SW480 (cell line): ENCODE data around the gene GNAO1.
"Not testable (repeated sequence)": the region's sequence is repeated elsewhere in the genome, so short reads cannot be mapped to it uniquely, and the experiment has no call there.

ENCODE experiments used
- DNase-seq: peaks from one replicate; pipeline ENCODE4 v3.0.0-alpha.2; 2016; ENCODE audit warnings: low spot score

Gene GNAO1

DNA sequence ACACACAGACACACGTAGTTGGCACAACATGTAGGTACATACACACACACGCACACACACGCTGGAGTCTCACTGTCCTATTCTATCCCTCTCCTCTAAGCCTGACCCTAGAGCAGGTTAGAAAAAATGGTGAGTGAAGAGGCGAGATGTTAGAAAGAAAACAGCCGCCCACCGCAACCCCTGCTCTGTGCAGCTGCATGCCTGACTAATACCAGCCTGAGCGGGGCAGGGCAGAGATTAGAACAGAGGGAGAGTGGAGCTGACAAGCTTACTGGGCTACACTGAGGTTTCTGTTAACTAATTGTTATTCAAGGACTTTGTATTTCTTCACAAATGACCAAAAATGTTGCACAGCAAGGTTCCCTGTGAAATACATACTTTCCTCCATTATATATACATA lies 174.3 kb downstream of the GNAO1 start:
- no peak for DNase-seq

GRCh38 chr16:56366945-56367344 lies 175.7 kb downstream of the GNAO1 start:
- no peak for DNase-seq

DNA sequence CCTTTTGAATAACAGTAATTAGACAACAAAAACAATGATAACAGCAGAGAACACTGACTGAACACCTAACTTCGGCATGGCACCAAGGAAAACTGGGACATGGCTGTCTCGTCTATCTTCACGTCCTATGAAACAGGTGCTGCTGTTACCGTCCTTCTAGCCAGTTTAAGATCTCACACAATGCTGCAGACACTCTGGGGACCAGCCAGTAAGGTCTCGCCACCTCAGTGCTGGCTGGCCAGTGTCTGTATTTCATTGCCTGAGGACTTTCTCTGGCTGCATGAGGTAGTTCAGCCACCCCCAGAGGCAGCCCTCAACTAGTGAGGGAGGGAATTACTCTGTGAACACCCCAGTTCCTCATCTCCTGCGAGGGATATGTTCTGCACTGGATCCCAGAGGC lies 176.5 kb downstream of the GNAO1 start:
- DNase-seq = no peak

- no peak for DNase-seq
These were observed 177.3 kb downstream of the GNAO1 start for GRCh38 chr16:56368545-56368944.

DNA sequence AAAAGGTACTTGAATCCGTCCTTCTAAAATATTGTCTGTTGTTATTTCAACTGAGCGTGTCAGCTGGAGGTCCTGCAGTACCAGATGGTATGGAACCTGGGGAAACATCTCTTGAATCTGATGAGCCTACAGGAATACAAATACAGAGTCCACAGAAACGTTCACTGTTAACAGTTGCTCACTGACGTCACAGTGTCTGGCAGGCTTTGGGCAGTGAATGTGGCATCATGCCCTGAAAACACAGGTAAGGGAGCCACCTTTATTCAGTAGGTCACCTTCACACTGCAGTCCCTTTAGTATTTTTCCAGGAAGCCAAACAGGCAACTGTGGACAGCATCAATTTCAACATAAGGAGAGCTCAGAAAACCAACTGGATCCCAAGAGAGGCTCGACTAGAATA lies 177.9 kb downstream of the GNAO1 start:
- no peak for DNase-seq

- no peak for DNase-seq
These were observed 179.0 kb downstream of the GNAO1 start for GRCh38 chr16:56370185-56370874.

GRCh38 chr16:56370875-56371659 lies 179.8 kb downstream of the GNAO1 start:
- no peak for DNase-seq

DNA sequence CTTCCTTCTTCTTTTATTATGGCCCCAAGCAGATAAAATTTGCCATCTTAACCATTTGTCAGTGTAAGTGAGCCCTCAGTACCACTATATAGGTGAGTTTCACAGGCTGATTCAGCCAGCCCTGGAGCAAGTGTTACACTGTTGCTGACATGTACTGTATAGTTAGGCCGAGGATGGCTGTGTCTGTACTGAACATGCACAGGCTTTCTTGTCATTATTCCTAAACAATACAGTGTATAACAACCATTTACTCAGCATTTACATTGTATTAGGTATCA lies 180.3 kb downstream of the GNAO1 start:
- DNase-seq = no peak

GRCh38 chr16:56372013-56372634 lies 180.8 kb downstream of the GNAO1 start:
- DNase-seq = no peak

DNA sequence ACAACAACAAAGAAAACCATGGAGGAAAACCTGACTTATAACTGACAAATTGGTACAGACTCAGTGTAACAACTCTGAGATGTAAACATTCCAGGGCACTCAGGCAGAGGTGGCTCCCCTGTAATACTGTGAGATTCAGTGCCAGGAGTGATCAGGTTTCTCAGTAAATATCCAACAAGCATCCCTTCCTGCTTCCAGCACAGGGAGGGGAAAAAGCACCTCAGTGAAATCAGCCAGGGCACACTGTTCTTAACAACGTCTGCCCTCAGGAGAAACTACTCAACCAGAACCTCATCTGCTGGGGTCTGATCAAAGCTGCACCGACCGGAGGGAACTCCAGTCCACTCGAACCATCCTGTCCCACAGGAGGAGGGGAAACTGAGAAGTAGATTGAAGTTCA lies 181.7 kb downstream of the GNAO1 start:
- no peak for DNase-seq

DNA sequence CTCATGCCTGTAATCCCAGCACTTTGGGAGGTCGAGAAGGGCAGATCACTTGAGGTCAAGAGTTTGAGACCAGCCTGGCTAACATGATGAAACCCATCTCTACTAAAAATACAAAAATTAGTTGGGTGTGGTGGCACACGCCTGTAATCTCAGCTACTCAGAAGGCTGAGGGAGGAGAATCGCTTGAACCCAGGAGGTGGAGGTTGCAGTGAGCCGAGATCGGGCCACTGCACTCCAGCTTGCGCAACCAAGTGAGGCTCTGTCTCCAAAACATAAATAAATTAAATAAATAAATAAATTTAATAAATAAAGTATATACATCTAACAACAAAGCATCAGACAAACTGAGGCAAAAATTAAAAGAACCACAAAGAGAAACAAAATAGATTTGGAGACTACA lies 184.5 kb downstream of the GNAO1 start:
- not testable (repeated sequence) for DNase-seq

GRCh38 chr16:56379044-56379443 lies 187.8 kb downstream of the GNAO1 start:
- not testable (repeated sequence) for DNase-seq

- DNase-seq = not testable (repeated sequence)
These were observed 189.6 kb downstream of the GNAO1 start for GRCh38 chr16:56380778-56381485.

DNA sequence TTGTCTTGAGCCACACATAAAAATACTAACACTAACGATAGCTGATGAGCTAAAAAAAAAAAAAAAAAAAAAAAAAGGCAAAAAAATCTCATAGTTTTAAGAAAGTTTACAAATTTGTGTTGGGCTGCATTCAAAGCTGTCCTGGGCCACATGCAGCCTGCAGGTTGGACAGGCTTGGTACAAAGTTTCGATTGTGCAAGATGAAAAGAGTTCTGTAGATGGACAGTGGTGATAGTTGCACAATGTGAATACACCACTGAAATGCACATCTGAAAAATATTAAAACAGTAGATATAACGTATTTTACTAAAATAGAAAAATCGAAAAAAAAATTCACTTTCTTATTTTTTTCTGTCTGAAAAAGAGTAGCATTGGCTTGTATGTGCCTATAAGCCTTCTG lies 191.2 kb downstream of the GNAO1 start:
- no peak for DNase-seq

GRCh38 chr16:56382901-56383355 lies 191.6 kb downstream of the GNAO1 start:
- no peak for DNase-seq

DNA sequence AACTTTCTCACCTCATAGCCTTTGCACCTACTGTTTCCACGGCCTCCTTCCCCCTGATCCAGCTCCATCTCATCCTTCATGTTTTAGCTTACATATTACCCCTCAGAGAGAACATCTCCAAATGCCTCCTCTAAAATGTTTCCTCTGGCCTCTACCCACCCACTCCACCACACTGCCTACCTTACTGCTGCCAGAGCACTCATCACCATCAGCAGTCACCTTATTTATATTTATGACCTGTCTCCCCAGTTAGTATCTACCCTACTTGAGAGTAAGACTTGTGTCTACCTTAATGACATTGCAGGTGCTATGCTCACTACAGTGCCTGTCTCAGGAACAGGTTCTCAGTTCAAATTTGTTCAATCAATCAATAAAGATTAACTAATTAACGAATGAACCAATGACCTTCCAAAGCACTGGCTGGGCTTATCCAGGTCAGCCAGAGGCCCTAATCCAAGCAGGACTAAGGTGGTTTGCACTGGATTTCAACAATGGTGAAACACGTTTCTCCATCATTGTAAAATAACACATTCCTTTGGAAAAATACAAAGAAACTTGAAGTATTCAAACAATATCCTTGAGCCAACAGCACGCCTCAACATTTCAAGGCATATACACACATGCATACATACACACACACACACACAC lies 192.9 kb downstream of the GNAO1 start:
- DNase-seq = no peak

DNA sequence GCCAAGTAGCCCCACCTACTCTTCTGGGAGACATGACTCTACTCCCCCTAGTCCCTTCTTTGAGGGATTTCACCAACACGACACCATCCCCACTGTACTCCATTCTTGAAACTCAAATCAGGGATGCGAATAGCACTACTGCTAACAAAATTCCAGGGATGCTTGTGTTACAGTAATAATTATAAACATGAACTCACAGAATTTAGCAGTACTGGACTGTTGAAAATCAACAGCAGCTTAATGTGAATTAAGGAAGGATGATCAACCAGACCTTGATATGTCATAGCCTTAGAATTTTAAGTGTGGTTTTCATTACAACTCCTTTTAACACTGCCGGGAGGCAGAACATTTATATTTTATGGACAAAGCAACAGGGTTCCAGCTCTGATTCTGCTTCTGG lies 196.1 kb downstream of the GNAO1 start:
- DNase-seq = no peak

DNA sequence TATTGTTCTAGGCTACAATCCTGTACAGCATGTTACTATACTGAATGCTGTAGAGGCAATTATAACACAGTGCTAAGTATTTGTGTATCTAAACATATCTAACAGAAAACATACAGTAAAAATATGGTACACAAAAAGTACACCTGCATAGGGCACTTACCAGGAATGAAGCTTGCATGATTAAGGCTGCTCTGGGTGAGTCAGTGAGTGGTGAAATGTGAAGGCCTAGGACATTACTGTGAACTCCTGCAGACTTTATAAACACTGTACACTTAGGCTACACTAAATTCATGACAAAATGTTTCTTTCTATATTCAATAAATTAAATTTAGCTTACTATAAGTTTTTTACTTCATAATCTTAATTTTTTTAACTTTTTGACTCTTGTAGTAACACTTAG lies 196.9 kb downstream of the GNAO1 start:
- no peak for DNase-seq

DNA sequence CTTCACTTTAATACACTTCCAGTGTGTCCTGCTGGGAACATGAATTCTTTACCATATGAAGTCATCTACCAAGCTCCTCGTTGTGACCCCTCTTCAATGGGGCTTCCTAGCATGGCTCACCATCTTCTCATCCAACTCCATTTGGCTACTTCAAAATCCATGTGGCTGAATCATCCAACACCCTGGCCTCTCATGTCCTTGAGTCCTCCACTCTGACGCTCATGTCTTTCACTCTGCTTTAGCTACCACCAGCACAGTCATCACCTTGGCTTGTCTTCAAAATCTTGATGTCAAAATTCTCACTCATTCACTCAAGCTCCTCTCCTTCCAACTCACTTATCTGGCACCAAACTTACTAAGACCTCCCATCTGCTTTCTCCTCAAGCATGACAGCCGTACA lies 198.3 kb downstream of the GNAO1 start:
- DNase-seq = no peak

GRCh38 chr16:56396724-56397123 lies 205.4 kb downstream of the GNAO1 start:
- DNase-seq = not testable (repeated sequence)

DNA sequence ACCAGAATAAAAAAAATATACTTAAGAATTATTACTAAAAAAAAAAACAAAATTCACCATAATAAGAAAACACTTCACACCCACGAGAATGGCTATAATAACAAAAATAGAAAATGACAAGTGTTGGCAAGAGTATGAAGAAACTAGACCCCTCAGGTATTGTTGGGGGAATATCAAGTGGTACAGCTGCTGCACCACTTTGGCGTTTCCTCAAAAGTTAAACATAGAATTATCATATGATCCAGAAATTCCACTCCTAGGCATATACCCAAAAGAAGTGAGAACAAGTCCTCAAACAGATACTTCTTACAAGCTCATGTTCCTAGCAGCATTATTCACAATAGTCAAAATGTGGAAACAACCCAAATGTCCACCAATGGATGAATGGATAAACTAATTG lies 207.8 kb downstream of the GNAO1 start:
- no peak for DNase-seq

DNA sequence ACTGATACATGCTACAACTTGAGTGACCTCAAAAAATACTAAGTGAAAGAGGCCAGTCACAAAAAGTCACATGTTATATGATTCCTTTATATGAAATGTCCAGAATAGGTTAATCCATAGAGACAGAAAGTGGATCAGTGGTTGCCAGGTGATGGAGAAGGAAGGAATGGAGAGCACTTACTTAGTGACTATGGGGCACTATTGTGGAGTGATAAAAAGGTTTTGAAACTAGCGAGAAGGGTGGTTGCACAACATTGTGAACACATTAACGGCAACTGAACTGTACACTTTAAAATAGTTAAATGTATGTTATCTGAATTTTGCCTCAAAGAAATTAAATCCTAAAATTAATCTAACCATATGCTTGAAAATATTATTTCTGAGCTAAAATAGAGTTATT lies 208.2 kb downstream of the GNAO1 start:
- DNase-seq = no peak
